Measurements from ENCODE around the gene MAP2K1.
A peak's percentile ranks its signal among the peaks of the same experiment; 100 is the strongest.
"Not testable (repeated sequence)": the region's sequence is repeated elsewhere in the genome, so short reads cannot be mapped to it uniquely, and the experiment has no call there.

Gene MAP2K1

GRCh38 chr15:66429117-66429516 is 42.4 kb downstream of the MAP2K1 start:
- no peak for DNase-seq

GRCh38 chr15:66429546-66429945 is 42.8 kb downstream of the MAP2K1 start:
- DNase-seq: no peak

GRCh38 chr15:66430627-66431255 is 44.0 kb downstream of the MAP2K1 start:
- DNase-seq: no peak

GRCh38 chr15:66433726-66434125 is 47.0 kb downstream of the MAP2K1 start:
- DNase-seq: no peak

GRCh38 chr15:66440501-66440900 is 53.8 kb downstream of the MAP2K1 start:
- no peak for DNase-seq

GRCh38 chr15:66452420-66452819 is 65.7 kb downstream of the MAP2K1 start:
- peak; percentile 17 for DNase-seq

GRCh38 chr15:66452971-66453580 is 66.4 kb downstream of the MAP2K1 start:
- no peak for DNase-seq

- DNase-seq: no peak
Observed at GRCh38 chr15:66454143-66454542, 67.4 kb downstream of the MAP2K1 start.

GRCh38 chr15:66456211-66456610 is 69.5 kb downstream of the MAP2K1 start:
- no peak for DNase-seq

- no peak for DNase-seq
Observed at GRCh38 chr15:66459818-66460615, 73.3 kb downstream of the MAP2K1 start.

GRCh38 chr15:66461294-66461693 is 74.6 kb downstream of the MAP2K1 start:
- not testable (repeated sequence) for DNase-seq

- no peak for DNase-seq
Observed at GRCh38 chr15:66461917-66462316, 75.2 kb downstream of the MAP2K1 start.

- no peak for DNase-seq
Observed at GRCh38 chr15:66462627-66463026, 75.9 kb downstream of the MAP2K1 start.

GRCh38 chr15:66465294-66465693 is 78.6 kb downstream of the MAP2K1 start:
- DNase-seq: not testable (repeated sequence)

- DNase-seq: not testable (repeated sequence)
Observed at GRCh38 chr15:66467162-66468040, 80.7 kb downstream of the MAP2K1 start.

GRCh38 chr15:66470825-66471224 is 84.1 kb downstream of the MAP2K1 start:
- not testable (repeated sequence) for DNase-seq

GRCh38 chr15:66472176-66472999 is 85.7 kb downstream of the MAP2K1 start:
- no peak for DNase-seq

GRCh38 chr15:66474135-66474534 is 87.4 kb downstream of the MAP2K1 start:
- no peak for DNase-seq

GRCh38 chr15:66474963-66475362 is 88.3 kb downstream of the MAP2K1 start:
- DNase-seq: no peak

- no peak for DNase-seq
Observed at GRCh38 chr15:66476535-66476934, 89.8 kb downstream of the MAP2K1 start.

GRCh38 chr15:66477011-66477410 is 90.3 kb downstream of the MAP2K1 start:
- DNase-seq: no peak

GRCh38 chr15:66480267-66480666 is 93.6 kb downstream of the MAP2K1 start:
- DNase-seq: no peak
